Hepatocyte (in vitro differentiated cells): ENCODE measurements around the gene ZNF598. TPM values are rescaled to one million over a fixed set of nuclear protein-coding genes. Genes with fewer than 3 reads are reported as not detected.
A peak's percentile ranks its signal among the peaks of the same experiment; 100 is the strongest.

Source experiments
- DNase-seq: peaks from one replicate; pipeline ENCODE4 v3.0.0-alpha.2; 2016; ENCODE audit warnings: low spot score
- H2AFZ ChIP-seq: fragments of 200-600 bp; sonication (generic); 2 replicates; pipeline ENCODE4 v1.6.0; 2016; ENCODE audit warnings: antibody characterized with exemption, mild to moderate bottlenecking
- H3K27ac ChIP-seq: fragments of 200-600 bp; sonication (generic); 2 replicates; pipeline ENCODE4 v1.5.1; 2016; ENCODE audit warnings: mild to moderate bottlenecking
- H3K27me3 ChIP-seq: fragments of 200-600 bp; sonication (generic); 2 replicates; pipeline ENCODE4 v1.6.1; 2016
- H3K36me3 ChIP-seq: fragments of 200-600 bp; sonication (generic); replicated peaks from 2 replicates; pipeline ENCODE4 v1.5.1; 2016; ENCODE audit warnings: low read depth; ENCODE audit not compliant: insufficient read depth
- H3K4me1 ChIP-seq: fragments of 200-600 bp; sonication (generic); 2 replicates; pipeline ENCODE4 v1.5.1; 2016; ENCODE audit warnings: mild to moderate bottlenecking, moderate library complexity; ENCODE audit not compliant: insufficient read depth
- H3K4me2 ChIP-seq: fragments of 200-600 bp; sonication (generic); 2 replicates; pipeline ENCODE4 v1.6.0; 2016
- H3K4me3 ChIP-seq: fragments of 200-600 bp; sonication (generic); 2 replicates; pipeline ENCODE4 v1.5.1; 2016; ENCODE audit warnings: mild to moderate bottlenecking
- H3K79me2 ChIP-seq: fragments of 200-600 bp; sonication (generic); 2 replicates; pipeline ENCODE4 v1.6.0; 2017; ENCODE audit warnings: mild to moderate bottlenecking
- H3K9me2 ChIP-seq: fragments of 200-600 bp; sonication (generic); replicated peaks from 2 replicates; pipeline ENCODE4 v1.6.0; 2017; ENCODE audit warnings: mild to moderate bottlenecking; ENCODE audit not compliant: insufficient read depth
- H3K9me3 ChIP-seq: fragments of 200-600 bp; sonication (generic); 2 replicates; pipeline ENCODE4 v1.5.1; 2016; ENCODE audit warnings: low read depth, mild to moderate bottlenecking
- H4K20me1 ChIP-seq: fragments of 200-600 bp; sonication (generic); 2 replicates; pipeline ENCODE4 v1.6.0; 2016; ENCODE audit warnings: mild to moderate bottlenecking; ENCODE audit not compliant: insufficient read depth, poor library complexity, severe bottlenecking
- EZH2 ChIP-seq: fragments of 200-600 bp; sonication (generic); IDR thresholded peaks from 2 replicates; pipeline ENCODE4 v1.6.1; 2016; ENCODE audit warnings: antibody characterized with exemption, mild to moderate bottlenecking, borderline replicate concordance
- EZH2phosphoT487 ChIP-seq: fragments of 200-600 bp; sonication (generic); IDR thresholded peaks from one replicate; pipeline ENCODE4 v1.6.1; 2018; ENCODE audit warnings: antibody characterized with exemption, mild to moderate bottlenecking, low read depth, moderate library complexity; ENCODE audit not compliant: unreplicated experiment, severe bottlenecking
- WGBS: methylation state at CpG from one replicate; pipeline ENCODE4 v1.1.6; 2016; ENCODE audit warnings: low lambda C conversion rate; ENCODE audit errors: missing lambda C conversion rate; 5-methylcytosine and 5-hydroxymethylcytosine counted together
- polyA plus RNA-seq: library from polyadenylated mRNA; unstranded; fragments of >200 nt; fragmentation: Nextera tagmentation; extraction: Ambion mirVana; gene quantifications from 2 replicates; pipeline ENCODE4 v1.2.1, GENCODE V29; 2016
- total RNA-seq: library from RNA; depleted of rRNA; stranded (reverse); fragments of >200 nt; gene quantifications from 2 replicates; pipeline ENCODE4 v1.2.3, GENCODE V29; 2014
- TF ChIP-seq, protein P1 (sequence below): fragments of 200-600 bp; sonication (generic); IDR thresholded peaks from 2 replicates; pipeline ENCODE4 v1.5.1; 2016; ENCODE audit warnings: antibody characterized with exemption, mild to moderate bottlenecking; ENCODE audit not compliant: poor library complexity

The ZNF598 gene
- total and polyA plus RNA-seq, 2 experiments from 2014 or later, result 22.8 to 29.5 TPM

DNA sequence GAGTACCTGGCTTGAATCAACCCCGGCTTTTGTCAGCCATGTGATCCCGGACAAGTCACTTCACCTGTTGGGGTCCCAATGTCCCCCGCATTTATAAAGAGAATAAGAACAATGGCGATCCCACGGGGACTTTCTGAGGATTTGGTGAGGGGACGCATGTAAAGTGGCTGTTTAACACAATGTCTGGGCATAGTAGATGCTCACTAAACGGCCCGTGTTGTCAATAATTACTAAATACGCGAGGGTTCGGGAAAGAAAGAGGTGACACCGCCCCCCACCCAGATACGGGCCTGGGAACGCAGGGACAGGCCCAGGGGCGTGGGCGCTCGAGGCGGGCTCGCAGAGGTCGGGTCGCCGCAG lies 18.1 kb downstream of the ZNF598 start:
- Histone ChIP-seq H3K79me2 (peaks cover 2% of the 10 kb centered on the region), H3K27me3 (peaks cover 27% of the 10 kb centered on the region), H3K27ac (no peak overlapping the region), H3K4me3 (no peak overlapping the region), H2AFZ (peak overlapping the region; percentile 64), H3K4me1 (peaks cover 19% of the 10 kb centered on the region), H4K20me1 (no peaks in the 10 kb centered on the region), H3K36me3 (no peaks in the 10 kb centered on the region), H3K9me3 (no peaks in the 10 kb centered on the region), H3K4me2 (peak overlapping the region; percentile 82), H3K9me2 (no peaks in the 10 kb centered on the region)
- no peak for DNase-seq
- WGBS, result 26% methylated on average over 22 of the region's 22 CpGs
- TF ChIP-seq EZH2, result no peak
- no peak for TF ChIP-seq EZH2phosphoT487
- TF ChIP-seq, protein P1, sequence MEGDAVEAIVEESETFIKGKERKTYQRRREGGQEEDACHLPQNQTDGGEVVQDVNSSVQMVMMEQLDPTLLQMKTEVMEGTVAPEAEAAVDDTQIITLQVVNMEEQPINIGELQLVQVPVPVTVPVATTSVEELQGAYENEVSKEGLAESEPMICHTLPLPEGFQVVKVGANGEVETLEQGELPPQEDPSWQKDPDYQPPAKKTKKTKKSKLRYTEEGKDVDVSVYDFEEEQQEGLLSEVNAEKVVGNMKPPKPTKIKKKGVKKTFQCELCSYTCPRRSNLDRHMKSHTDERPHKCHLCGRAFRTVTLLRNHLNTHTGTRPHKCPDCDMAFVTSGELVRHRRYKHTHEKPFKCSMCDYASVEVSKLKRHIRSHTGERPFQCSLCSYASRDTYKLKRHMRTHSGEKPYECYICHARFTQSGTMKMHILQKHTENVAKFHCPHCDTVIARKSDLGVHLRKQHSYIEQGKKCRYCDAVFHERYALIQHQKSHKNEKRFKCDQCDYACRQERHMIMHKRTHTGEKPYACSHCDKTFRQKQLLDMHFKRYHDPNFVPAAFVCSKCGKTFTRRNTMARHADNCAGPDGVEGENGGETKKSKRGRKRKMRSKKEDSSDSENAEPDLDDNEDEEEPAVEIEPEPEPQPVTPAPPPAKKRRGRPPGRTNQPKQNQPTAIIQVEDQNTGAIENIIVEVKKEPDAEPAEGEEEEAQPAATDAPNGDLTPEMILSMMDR, result no peak

DNA sequence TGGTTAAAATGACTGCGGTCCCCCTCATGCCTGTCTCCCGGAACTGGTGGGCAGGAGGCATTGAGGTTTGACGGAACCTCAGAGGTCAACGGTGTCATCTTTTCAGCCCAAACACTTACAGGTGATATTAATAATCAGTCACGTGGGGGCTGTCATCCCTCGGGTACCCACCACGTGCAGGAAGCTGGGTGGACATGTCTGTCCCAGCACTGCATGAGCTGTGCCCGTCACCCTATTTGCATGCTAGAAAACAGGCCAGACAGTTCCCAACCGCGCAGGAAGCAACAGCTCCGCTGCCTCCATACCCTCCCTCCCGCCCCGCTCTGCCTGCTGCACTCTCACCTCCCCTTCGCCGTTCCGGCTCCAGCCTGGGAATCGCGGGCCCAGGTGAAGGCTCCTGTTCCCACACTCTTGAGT lies 18.5 kb downstream of the ZNF598 start:
- H3K9me2 ChIP-seq, result no peaks in the 10 kb centered on the region
- H3K36me3 ChIP-seq, result no peaks in the 10 kb centered on the region
- TF ChIP-seq EZH2, result no peak
- TF ChIP-seq, protein P1, result no peak
- TF ChIP-seq EZH2phosphoT487, result no peak
- peaks cover 19% of the 10 kb centered on the region for H3K4me1 ChIP-seq
- H3K79me2 ChIP-seq, result peaks cover 5% of the 10 kb centered on the region
- no peak overlapping the region for H2AFZ ChIP-seq
- no peak overlapping the region for H3K4me3 ChIP-seq
- H4K20me1 ChIP-seq, result no peaks in the 10 kb centered on the region
- no peaks in the 10 kb centered on the region for H3K9me3 ChIP-seq
- DNase-seq, result no peak
- H3K4me2 ChIP-seq, result peak overlapping the region; percentile 82
- H3K27ac ChIP-seq, result no peak overlapping the region
- peaks cover 27% of the 10 kb centered on the region for H3K27me3 ChIP-seq
- WGBS, result 23% methylated on average over 18 of the region's 18 CpGs

DNA sequence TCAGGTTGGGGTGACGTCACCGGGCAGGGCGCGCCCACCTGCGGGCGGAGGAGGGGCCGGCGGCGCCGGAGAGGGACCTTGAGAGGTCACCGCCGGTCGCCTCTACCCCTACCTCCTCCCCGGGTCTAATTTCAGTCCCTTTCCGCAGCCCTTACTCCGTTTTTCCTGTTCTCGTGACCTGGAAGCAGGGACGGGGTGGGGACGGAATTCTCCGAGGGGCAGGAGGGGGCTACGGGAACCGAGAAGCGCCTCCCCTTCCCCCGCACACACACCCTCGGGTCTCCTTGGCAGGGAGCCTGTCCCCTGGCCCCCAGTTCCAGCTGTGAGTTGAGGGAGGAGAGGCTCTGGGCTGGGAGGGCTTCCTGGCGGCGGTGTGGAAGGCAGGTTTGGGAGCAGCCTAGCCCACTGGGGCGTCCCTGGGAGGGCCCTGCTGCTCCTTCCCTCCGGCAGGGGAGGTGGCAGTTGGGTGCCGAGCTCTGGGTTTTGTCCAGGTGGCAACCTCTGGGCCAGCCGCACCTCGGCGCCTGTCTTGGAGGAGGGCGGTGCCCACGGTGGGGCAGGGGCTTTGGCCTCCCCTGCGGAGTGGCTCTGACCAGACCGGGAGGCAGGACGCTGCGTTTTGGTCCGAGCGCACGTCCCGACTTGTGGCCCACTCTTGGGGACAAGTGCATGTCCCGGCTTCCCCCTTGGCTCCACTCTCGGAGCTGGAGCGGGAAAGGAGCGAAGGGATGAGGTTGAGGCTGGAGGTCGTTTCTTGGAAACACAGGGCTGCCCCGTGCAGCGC lies 19.1 kb downstream of the ZNF598 start:
- Histone ChIP-seq H3K4me3 (peak overlapping the region; percentile 15), H3K4me1 (peaks cover 21% of the 10 kb centered on the region), H3K36me3 (no peaks in the 10 kb centered on the region), H3K9me3 (no peaks in the 10 kb centered on the region), H4K20me1 (peaks cover 3% of the 10 kb centered on the region), H2AFZ (peak overlapping the region; percentile 53), H3K27me3 (peaks cover 27% of the 10 kb centered on the region), H3K4me2 (peak overlapping the region; percentile 82), H3K9me2 (no peaks in the 10 kb centered on the region), H3K27ac (no peak overlapping the region), H3K79me2 (peaks cover 11% of the 10 kb centered on the region)
- TF ChIP-seq EZH2, result peak; percentile 76
- no peak for TF ChIP-seq EZH2phosphoT487
- WGBS, result 6% methylated on average over 43 of the region's 50 CpGs
- DNase-seq, result peak; percentile 78

DNA sequence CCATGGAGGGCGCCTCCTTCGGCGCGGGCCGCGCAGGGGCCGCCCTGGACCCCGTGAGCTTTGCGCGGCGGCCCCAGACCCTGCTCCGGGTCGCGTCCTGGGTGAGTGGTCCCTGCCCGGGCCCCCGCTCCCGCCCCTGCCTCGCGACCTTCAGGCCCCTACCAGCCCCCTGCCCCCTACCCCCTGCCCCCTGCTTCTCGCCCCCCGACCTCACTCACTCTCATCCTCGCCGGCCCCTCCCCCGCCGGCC lies 19.6 kb downstream of the ZNF598 start:
- H3K27ac ChIP-seq, result no peak overlapping the region

More for the DNA sequence above, 19.6 kb downstream of the ZNF598 start:
- no peaks in the 10 kb centered on the region for H3K36me3 ChIP-seq
- peak overlapping the region; percentile 82 for H3K4me2 ChIP-seq
- H3K79me2 ChIP-seq, result peaks cover 16% of the 10 kb centered on the region
- no peak for TF ChIP-seq EZH2phosphoT487
- TF ChIP-seq, protein P1, result no peak
- TF ChIP-seq EZH2, result no peak
- H2AFZ ChIP-seq, result no peak overlapping the region
- H3K9me3 ChIP-seq, result no peaks in the 10 kb centered on the region
- H3K4me3 ChIP-seq, result no peak overlapping the region
- peaks cover 27% of the 10 kb centered on the region for H3K27me3 ChIP-seq
- WGBS, result 0% methylated on average over 4 of the region's 25 CpGs
- H3K4me1 ChIP-seq, result peaks cover 27% of the 10 kb centered on the region
- no peak for DNase-seq
- peaks cover 3% of the 10 kb centered on the region for H4K20me1 ChIP-seq
- no peaks in the 10 kb centered on the region for H3K9me2 ChIP-seq
